Mucosa of rectum (tissue), 2 donors: Measurements from ENCODE around the gene RELT.

ENCODE experiments used
- H3K27ac ChIP-seq, 2 donors: one replicate each; pipeline ENCODE4 v1.7.0; 2013; ENCODE audit warnings: inconsistent platforms in 2 of 2, low read depth in 2 of 2, low read length in 2 of 2
- H3K27me3 ChIP-seq, 2 donors: one replicate each; pipeline ENCODE4 v1.7.0; 2013; ENCODE audit warnings: low read length in 2 of 2; ENCODE audit not compliant: control insufficient read depth in 2 of 2, insufficient read depth in 2 of 2
- H3K36me3 ChIP-seq, 2 donors: one replicate each; pipeline ENCODE4 v1.7.0; 2013; ENCODE audit warnings: low read length in 2 of 2; ENCODE audit not compliant: control insufficient read depth in 2 of 2, insufficient read depth in 2 of 2
- H3K4me1 ChIP-seq, 2 donors: one replicate each; pipeline ENCODE4 v1.7.0; 2013; ENCODE audit warnings: low read length in 2 of 2, mild to moderate bottlenecking in 1 of 2; ENCODE audit not compliant: control insufficient read depth in 2 of 2, insufficient read depth in 2 of 2
- H3K4me3 ChIP-seq, 2 donors: one replicate each; pipeline ENCODE4 v1.7.0; 2013; ENCODE audit warnings: low read length in 2 of 2
- H3K9ac ChIP-seq, 2 donors: one replicate each; pipeline ENCODE4 v1.7.0; 2013; ENCODE audit warnings: low read length in 2 of 2, low read depth in 1 of 2, mild to moderate bottlenecking in 1 of 2
- H3K9me3 ChIP-seq, 2 donors: one replicate each; pipeline ENCODE4 v1.7.0; 2013; ENCODE audit warnings: low read length in 2 of 2; ENCODE audit not compliant: control insufficient read depth in 2 of 2
- donor health status: healthy.
- donor health status: Normal muscosa, but diverticular disease.

RELT gene

GRCh38 chr11:73401924-73402833 is 26.0 kb downstream of the RELT start:
- H3K4me1 ChIP-seq: no peaks in the 10 kb centered on the region
- H3K27me3 ChIP-seq: no peaks in the 10 kb centered on the region
- peaks cover 0 to 7% of the 10 kb centered on the region in 2 donors for H3K36me3 ChIP-seq
- H3K27ac ChIP-seq: no peak overlapping the region
- H3K9ac ChIP-seq: no peak overlapping the region
- H3K4me3 ChIP-seq: no peak overlapping the region
- H3K9me3 ChIP-seq: no peaks in the 10 kb centered on the region

DNA sequence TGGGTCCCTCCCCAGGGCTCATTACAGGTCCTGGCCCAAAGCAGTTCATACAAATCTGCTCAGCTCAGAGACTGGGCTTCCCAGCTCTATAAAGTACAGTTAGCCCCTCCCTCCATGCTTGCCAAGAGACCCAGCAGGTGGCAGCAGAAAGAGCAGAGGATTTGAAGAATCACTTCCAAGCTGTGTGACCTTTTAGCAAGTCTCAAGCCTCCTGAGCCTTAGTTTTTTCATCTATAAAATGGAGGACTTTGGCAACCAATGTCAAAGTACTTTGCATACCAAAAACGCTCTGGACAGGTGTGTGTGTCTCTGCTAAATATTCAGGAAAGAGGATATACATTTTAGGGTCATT is 26.6 kb downstream of the RELT start:
- Histone ChIP-seq H3K9ac (no peak overlapping the region), H3K36me3 (peaks cover 0 to 7% of the 10 kb centered on the region in 2 donors), H3K27me3 (no peaks in the 10 kb centered on the region), H3K27ac (no peak overlapping the region), H3K4me3 (no peak overlapping the region), H3K9me3 (no peaks in the 10 kb centered on the region), H3K4me1 (no peaks in the 10 kb centered on the region)

- Histone ChIP-seq H3K9me3 (no peaks in the 10 kb centered on the region), H3K9ac (no peak overlapping the region), H3K4me3 (no peak overlapping the region), H3K36me3 (peaks cover 0 to 10% of the 10 kb centered on the region in 2 donors), H3K27me3 (no peaks in the 10 kb centered on the region), H3K27ac (no peak overlapping the region), H3K4me1 (no peaks in the 10 kb centered on the region)
Observed at GRCh38 chr11:73403541-73403940, 27.3 kb downstream of the RELT start.

DNA sequence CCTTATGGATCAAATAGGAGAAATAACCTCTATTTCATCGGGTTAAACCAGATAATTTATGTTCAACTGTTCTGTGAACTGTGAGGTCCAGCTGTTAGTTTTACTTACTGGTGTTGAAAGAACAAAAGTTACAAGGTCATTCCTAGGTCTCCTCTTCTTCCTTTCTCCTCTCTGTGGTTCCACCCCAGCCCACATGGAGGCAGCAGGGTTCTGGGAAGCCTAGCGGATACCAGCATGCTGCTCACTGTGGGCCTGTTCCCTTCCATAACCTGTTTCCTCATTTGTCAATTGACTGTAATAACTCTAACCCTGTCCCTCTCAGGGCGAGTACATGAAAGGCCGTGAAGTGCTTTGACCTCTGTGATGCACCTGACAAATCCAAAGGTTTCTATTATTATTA is 27.8 kb downstream of the RELT start:
- peaks cover 0 to 15% of the 10 kb centered on the region in 2 donors for H3K36me3 ChIP-seq
- no peaks in the 10 kb centered on the region for H3K9me3 ChIP-seq
- no peak overlapping the region for H3K9ac ChIP-seq
- no peak overlapping the region for H3K4me3 ChIP-seq
- H3K4me1 ChIP-seq: no peaks in the 10 kb centered on the region
- no peaks in the 10 kb centered on the region for H3K27me3 ChIP-seq
- no peak overlapping the region for H3K27ac ChIP-seq

DNA sequence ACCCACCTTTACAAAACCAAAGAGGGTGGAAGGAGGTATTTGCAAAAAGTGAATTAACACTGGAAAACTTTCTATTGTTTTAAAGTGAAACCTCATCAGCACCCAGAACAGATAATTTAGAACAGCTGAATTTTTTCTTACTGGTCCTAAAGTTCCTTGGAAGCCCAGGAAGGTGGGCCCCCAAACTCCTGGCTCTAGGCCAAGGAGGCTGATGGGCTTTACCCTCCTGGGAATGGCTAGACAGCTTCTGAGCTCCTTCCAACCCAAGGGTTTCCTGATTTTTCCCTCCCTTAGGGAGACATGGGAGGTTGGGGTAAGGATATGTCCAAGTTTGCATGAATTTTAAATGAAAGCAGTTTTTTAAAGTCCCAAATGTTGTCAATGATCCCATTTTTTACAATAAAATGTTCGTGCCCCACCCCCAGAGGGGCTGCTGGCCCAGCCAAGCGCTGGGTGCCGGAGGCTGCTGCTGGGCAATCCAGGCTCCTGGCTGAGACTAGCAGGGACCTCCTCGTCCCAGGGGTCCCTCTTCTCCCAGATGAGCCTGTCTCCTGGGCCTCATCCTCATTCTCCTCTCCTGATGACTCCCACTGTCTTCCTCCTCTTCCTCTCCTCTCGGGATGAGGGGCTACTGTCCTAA is 28.4 kb downstream of the RELT start:
- Histone ChIP-seq H3K9me3 (no peaks in the 10 kb centered on the region), H3K4me3 (no peak overlapping the region), H3K9ac (no peak overlapping the region), H3K27ac (no peak overlapping the region), H3K27me3 (no peaks in the 10 kb centered on the region), H3K4me1 (no peaks in the 10 kb centered on the region), H3K36me3 (peaks cover 3 to 19% of the 10 kb centered on the region in 2 donors)

DNA sequence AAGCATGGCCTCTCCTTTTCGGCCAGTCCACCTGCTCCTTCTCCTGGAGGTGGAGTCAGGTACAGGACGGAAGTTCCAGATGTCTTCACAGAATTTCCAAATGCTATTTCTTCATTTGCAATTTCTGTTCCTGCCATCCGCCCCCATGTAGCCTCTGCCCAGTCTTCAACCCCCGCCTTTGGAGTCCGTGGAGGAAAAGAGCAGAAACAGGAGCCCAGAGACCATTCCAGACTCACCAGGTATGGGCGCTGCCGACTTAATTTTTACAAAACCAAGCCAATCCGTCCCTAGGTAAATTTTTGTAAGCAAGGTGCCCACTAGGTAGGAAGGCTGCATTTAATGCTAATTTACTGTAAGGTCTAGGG is 28.9 kb downstream of the RELT start:
- Histone ChIP-seq H3K4me1 (no peaks in the 10 kb centered on the region), H3K9me3 (no peaks in the 10 kb centered on the region), H3K9ac (no peak overlapping the region), H3K27ac (no peak overlapping the region), H3K36me3 (peaks cover 3 to 19% of the 10 kb centered on the region in 2 donors), H3K27me3 (no peaks in the 10 kb centered on the region), H3K4me3 (no peak overlapping the region)

DNA sequence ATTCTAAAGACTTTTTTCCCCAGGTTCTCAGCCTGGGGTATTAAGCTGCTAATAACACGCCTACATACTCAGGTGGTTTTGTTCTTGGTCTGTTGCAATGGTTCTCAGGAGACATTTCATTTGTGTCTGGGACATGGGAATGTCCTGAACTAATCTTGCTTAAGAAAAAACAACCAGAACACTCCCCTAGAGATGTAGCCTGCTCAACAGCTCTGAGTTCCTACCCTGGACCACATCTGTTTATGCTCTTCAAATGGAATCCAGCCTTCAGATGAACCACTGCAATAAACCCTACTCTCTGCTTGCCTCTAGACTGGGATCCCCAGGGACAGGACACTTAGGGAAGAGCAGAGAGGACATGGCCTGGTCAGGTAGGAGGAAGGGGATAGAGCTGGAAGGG is 29.9 kb downstream of the RELT start:
- Histone ChIP-seq H3K27ac (no peak overlapping the region), H3K4me1 (no peaks in the 10 kb centered on the region), H3K9me3 (no peaks in the 10 kb centered on the region), H3K4me3 (no peak overlapping the region), H3K27me3 (no peaks in the 10 kb centered on the region), H3K36me3 (peaks cover 3 to 21% of the 10 kb centered on the region in 2 donors), H3K9ac (no peak overlapping the region)

DNA sequence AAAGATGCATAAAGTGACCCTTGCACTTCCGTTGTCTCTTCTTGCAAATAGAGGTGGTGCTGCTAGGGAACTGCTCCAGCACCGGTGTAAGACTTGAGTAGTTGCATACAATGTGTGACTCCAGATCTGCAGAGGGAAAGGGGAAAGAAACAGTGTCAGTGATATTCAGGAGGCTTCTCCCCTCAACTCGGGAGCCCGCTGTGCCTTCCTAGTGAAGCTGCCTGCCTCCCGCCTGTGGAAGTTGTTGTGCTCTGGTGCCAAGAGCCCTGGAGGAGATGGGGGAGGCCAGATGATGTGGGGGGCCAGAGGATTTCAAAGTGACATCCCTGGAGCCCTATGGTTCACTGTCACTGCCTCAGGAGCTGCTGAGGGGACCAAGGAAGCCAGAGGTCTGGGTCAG is 30.4 kb downstream of the RELT start:
- no peaks in the 10 kb centered on the region for H3K27me3 ChIP-seq
- no peaks in the 10 kb centered on the region for H3K9me3 ChIP-seq
- H3K9ac ChIP-seq: no peak overlapping the region
- peaks cover 3 to 22% of the 10 kb centered on the region in 2 donors for H3K36me3 ChIP-seq
- H3K27ac ChIP-seq: no peak overlapping the region
- H3K4me1 ChIP-seq: no peaks in the 10 kb centered on the region
- H3K4me3 ChIP-seq: no peak overlapping the region

DNA sequence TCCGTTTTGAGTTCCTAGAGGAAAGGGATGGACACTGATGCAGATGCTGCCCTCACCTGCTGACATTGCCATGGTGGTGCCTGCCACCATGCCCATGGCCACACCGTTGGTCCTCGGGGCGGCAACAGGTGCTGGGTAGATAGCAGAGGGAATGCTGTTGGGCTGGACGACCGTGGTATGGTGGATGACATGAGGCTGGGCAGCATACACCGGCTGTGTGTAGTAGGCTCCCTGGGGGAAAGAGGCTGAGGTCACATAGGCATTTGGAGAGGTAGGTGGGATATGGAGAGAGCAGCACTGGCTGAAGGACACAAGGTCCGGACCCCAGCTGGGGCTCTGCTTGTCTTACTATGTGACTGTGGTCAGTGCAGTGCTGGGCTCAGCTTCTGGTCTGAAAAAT is 33.2 kb downstream of the RELT start:
- no peak overlapping the region for H3K9ac ChIP-seq
- no peaks in the 10 kb centered on the region for H3K27me3 ChIP-seq
- no peak overlapping the region for H3K4me3 ChIP-seq
- H3K9me3 ChIP-seq: no peaks in the 10 kb centered on the region
- H3K27ac ChIP-seq: no peak overlapping the region
- H3K4me1 ChIP-seq: no peaks in the 10 kb centered on the region
- H3K36me3 ChIP-seq: peaks cover 3 to 21% of the 10 kb centered on the region in 2 donors

DNA sequence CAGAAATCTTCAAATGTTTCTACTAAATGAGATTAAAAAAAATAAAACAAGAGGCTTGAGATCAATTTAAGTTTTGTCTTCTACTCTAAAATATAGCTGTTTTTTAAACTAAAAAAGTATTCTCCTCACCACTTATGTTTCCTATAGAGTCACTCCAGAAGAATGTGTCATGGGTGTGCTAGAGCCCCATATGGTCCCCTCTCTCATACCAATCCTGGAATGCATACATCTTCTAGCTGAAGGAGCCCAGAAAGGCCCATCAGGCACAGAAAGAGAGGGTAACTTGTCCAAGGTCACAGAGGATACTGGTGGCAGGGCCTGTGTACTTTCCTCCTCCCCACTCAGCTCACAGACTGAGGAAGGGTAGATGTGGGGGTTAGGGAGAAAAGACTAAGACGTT is 34.4 kb downstream of the RELT start:
- Histone ChIP-seq H3K4me1 (no peaks in the 10 kb centered on the region), H3K27ac (no peak overlapping the region), H3K9ac (no peak overlapping the region), H3K9me3 (no peaks in the 10 kb centered on the region), H3K27me3 (no peaks in the 10 kb centered on the region), H3K4me3 (no peak overlapping the region), H3K36me3 (peaks cover 3 to 18% of the 10 kb centered on the region in 2 donors)
